Prostate gland (tissue), 2 donors: ENCODE results near the gene LMBR1. TPM values are rescaled to one million over a fixed set of nuclear protein-coding genes. Genes with fewer than 3 reads are reported as not detected.

ENCODE experiments used
- DNase-seq: peaks from one replicate; pipeline ENCODE4 v3.0.0-alpha.2; 2019; ENCODE audit warnings: low spot score
- H3K27ac ChIP-seq, 2 donors: fragments of 200-600 bp; sonication (generic); 2 replicates each; pipeline ENCODE4 v1.5.1; 2017 to 2019
- H3K27me3 ChIP-seq: fragments of 200-600 bp; sonication (generic); replicated peaks from 2 replicates; pipeline ENCODE4 v1.5.1; 2019; ENCODE audit not compliant: insufficient read depth
- H3K36me3 ChIP-seq, 2 donors: fragments of 200-600 bp; sonication (generic); 1 replicate in 1 of 2; 2 replicates in 1 of 2; pipeline versions ENCODE4 v1.5.1 to v1.8.1; 2017 to 2019
- H3K4me1 ChIP-seq: fragments of 200-600 bp; sonication (generic); replicated peaks from 2 replicates; pipeline ENCODE4 v1.5.1; 2019
- H3K4me3 ChIP-seq, 2 donors: fragments of 200-600 bp; sonication (generic); 2 replicates each; pipeline ENCODE4 v1.5.1; 2017 to 2019
- H3K9me3 ChIP-seq: fragments of 200-600 bp; sonication (generic); 2 replicates; pipeline ENCODE4 v1.5.1; 2017
- CTCF ChIP-seq, 4 experiments: fragments of 200-600 bp in 2 of 4; fragments of 450-650 bp in 2 of 4; sonication (generic) in 2 of 4; IDR thresholded peaks; 1 replicate in 3 of 4; 2 replicates in 1 of 4; pipeline ENCODE4 v1.5.1; 2016 to 2019; ENCODE audit warnings: antibody characterized with exemption in 4 of 4, mild to moderate bottlenecking in 2 of 4, moderate library complexity in 2 of 4
- POLR2A ChIP-seq: fragments of 450-650 bp; IDR thresholded peaks from one replicate; pipeline ENCODE4 v1.6.1; 2016; ENCODE audit warnings: antibody characterized with exemption, mild to moderate bottlenecking
- POLR2AphosphoS5 ChIP-seq: sonication (generic); formaldehyde crosslinking; IDR thresholded peaks from one replicate; pipeline ENCODE4 v1.6.1; 2017; ENCODE audit warnings: antibody characterized with exemption
- WGBS: methylation state at CpG from one replicate; pipeline ENCODE4 v1.1.5; 2018; 5-methylcytosine and 5-hydroxymethylcytosine counted together
- intact Hi-C: fragments of 100-400 bp; cut with DNase I; formaldehyde crosslinking; loops from one replicate; pipeline ENCODE4 v1.14.2; 2022
- total RNA-seq, 2 donors: library from RNA; depleted of rRNA; stranded (reverse); fragments of >200 nt; gene quantifications; one replicate each; pipeline ENCODE4 v1.1.0, GENCODE V29; 2016

Gene LMBR1
- total RNA-seq, 2 donors from 2014 or later, result 44.7 to 168 TPM

DNA sequence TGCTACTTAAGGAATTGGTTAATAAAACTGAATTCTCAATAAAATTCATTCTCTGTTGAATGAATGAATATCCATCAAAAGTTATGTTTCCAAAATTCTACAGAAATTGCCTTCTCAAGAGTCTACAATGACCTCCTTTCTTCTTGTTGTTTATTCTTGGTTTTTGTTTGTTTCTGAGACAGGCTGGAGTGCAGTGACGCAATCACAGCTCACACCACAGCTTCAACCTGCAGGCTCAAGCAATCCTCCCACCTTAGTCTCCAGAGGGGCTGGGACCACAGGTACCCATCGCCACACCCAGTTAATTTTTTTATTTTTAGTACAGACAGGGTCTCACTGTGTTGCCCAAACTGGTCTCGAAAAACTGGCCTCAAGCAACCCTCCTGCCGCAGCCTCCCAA, 97.6 kb downstream of the LMBR1 start:
- Histone ChIP-seq H3K9me3 (no peaks in the 10 kb centered on the region), H3K27me3 (no peaks in the 10 kb centered on the region), H3K27ac (no peak overlapping the region), H3K4me1 (no peaks in the 10 kb centered on the region), H3K4me3 (no peak overlapping the region), H3K36me3 (no peaks in the 10 kb centered on the region)
- 98% methylated on average over 4 of the region's 4 CpGs for WGBS
- no peak for DNase-seq
- intact Hi-C loops, result no loop called here
- no peak for TF ChIP-seq POLR2AphosphoS5
- no peak for TF ChIP-seq CTCF (IDR thresholded peaks at IDR 0.05)
- no peak for TF ChIP-seq POLR2A

DNA sequence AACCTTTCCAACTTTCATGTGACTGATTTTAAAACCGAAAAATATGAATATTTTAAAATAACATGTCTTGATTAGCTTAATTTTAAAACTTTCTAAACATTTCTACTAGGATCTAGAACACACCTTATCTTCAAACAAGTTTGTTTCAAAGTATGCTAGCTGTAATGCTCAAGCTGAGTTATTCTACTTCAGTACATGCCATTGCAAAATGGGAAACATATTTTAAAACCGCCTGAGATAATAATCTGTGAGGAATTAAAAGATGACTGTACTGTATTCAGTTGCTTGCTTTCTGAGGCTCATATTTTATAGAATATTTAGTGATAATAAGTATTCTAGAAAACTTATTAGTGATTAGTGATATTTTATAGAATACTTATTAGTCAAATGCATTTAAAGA, 99.6 kb downstream of the LMBR1 start:
- DNase-seq, result no peak
- no peak for TF ChIP-seq CTCF (IDR thresholded peaks at IDR 0.05)
- TF ChIP-seq POLR2A, result no peak
- TF ChIP-seq POLR2AphosphoS5, result no peak
- intact Hi-C loops, result no loop called here
- 88% methylated on average over 2 of the region's 2 CpGs for WGBS
- H3K4me1 ChIP-seq, result no peaks in the 10 kb centered on the region
- no peaks in the 10 kb centered on the region for H3K27me3 ChIP-seq
- no peak overlapping the region for H3K4me3 ChIP-seq
- H3K36me3 ChIP-seq, result no peaks in the 10 kb centered on the region
- H3K27ac ChIP-seq, result no peak overlapping the region
- no peaks in the 10 kb centered on the region for H3K9me3 ChIP-seq

GRCh38 chr7:156792611-156793010, 100.4 kb downstream of the LMBR1 start:
- H3K27ac ChIP-seq, result no peak overlapping the region
- no peaks in the 10 kb centered on the region for H3K4me1 ChIP-seq
- no peaks in the 10 kb centered on the region for H3K9me3 ChIP-seq
- H3K36me3 ChIP-seq, result no peaks in the 10 kb centered on the region
- no peak for TF ChIP-seq CTCF (IDR thresholded peaks at IDR 0.05)
- no peaks in the 10 kb centered on the region for H3K27me3 ChIP-seq
- intact Hi-C loops, result no loop called here
- H3K4me3 ChIP-seq, result no peak overlapping the region
- 86% methylated on average over 5 of the region's 5 CpGs for WGBS
- no peak for DNase-seq

DNA sequence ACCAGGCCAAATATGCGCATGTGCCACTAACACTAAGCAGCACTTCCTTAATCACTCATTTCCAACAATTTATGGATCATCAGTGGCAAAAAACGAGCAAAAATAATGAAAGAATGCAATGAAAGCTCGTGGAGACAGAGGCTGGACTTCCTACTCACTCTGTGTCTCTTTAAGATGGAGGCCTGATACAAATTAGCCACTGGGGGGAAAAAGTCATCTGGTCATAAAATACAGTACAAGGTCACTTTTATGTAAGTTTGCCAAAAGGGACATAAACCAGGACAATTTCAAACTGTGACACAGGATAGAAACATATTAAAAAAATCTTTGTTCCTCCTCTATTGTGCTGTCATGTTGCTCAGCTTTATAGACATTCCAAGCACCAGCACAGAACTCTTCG, 101.7 kb downstream of the LMBR1 start:
- 61% methylated on average over 4 of the region's 4 CpGs for WGBS
- intact Hi-C loops, result no loop called here
- no peaks in the 10 kb centered on the region for H3K36me3 ChIP-seq
- DNase-seq, result no peak
- no peaks in the 10 kb centered on the region for H3K27me3 ChIP-seq
- TF ChIP-seq POLR2A, result no peak
- no peak for TF ChIP-seq POLR2AphosphoS5
- TF ChIP-seq CTCF (IDR thresholded peaks at IDR 0.05), result no peak
- H3K9me3 ChIP-seq, result no peaks in the 10 kb centered on the region
- no peak overlapping the region for H3K4me3 ChIP-seq
- no peaks in the 10 kb centered on the region for H3K4me1 ChIP-seq
- no peak overlapping the region for H3K27ac ChIP-seq

- H3K4me3 ChIP-seq, result no peak overlapping the region
- no peak for DNase-seq
- no peak overlapping the region for H3K27ac ChIP-seq
- H3K27me3 ChIP-seq, result no peaks in the 10 kb centered on the region
- no peaks in the 10 kb centered on the region for H3K36me3 ChIP-seq
- H3K9me3 ChIP-seq, result no peaks in the 10 kb centered on the region
- H3K4me1 ChIP-seq, result no peaks in the 10 kb centered on the region
- intact Hi-C loops, result no loop called here
- TF ChIP-seq POLR2AphosphoS5, result no peak
- no peak for TF ChIP-seq CTCF (IDR thresholded peaks at IDR 0.05)
- no peak for TF ChIP-seq POLR2A
Observed at GRCh38 chr7:156790264-156790663, 102.7 kb downstream of the LMBR1 start.
